WI38 (cell line): Measurements from ENCODE around the gene AGAP1.

Experiments used
- H3K4me3 ChIP-seq: 2 replicates; pipeline ENCODE4 v1.5.1; 2011; ENCODE audit warnings: low read depth, mild to moderate bottlenecking, control low read depth, low read length
- TF ChIP-seq, protein P1 (sequence below): IDR thresholded peaks from 2 replicates; pipeline ENCODE4 v1.5.1; 2012; ENCODE audit warnings: low read depth, mild to moderate bottlenecking, control low read depth, low read length

The AGAP1 gene

GRCh38 chr2:235728800-235729556 lies 235.1 kb downstream of the AGAP1 start:
- TF ChIP-seq, protein P1, sequence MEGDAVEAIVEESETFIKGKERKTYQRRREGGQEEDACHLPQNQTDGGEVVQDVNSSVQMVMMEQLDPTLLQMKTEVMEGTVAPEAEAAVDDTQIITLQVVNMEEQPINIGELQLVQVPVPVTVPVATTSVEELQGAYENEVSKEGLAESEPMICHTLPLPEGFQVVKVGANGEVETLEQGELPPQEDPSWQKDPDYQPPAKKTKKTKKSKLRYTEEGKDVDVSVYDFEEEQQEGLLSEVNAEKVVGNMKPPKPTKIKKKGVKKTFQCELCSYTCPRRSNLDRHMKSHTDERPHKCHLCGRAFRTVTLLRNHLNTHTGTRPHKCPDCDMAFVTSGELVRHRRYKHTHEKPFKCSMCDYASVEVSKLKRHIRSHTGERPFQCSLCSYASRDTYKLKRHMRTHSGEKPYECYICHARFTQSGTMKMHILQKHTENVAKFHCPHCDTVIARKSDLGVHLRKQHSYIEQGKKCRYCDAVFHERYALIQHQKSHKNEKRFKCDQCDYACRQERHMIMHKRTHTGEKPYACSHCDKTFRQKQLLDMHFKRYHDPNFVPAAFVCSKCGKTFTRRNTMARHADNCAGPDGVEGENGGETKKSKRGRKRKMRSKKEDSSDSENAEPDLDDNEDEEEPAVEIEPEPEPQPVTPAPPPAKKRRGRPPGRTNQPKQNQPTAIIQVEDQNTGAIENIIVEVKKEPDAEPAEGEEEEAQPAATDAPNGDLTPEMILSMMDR: no peak
- no peak overlapping the region for H3K4me3 ChIP-seq

DNA sequence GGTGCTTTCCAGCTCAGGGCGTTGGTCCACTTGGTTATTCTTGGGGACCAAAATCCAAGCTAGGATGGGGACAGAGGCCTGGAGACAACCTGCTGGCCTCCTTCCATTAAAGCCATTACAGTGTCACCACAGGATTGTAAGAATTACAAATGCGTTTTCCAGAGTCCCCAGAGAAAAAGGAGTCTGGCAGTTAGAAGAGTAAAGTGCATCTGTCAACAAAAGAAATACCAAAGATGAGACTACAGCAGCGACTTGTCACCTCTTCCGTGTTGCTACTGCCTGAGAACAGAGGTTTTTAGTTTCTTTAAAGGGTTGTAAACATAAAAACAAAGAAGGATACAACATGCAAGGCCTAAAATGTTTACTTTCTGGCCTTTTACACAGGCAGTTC lies 235.7 kb downstream of the AGAP1 start:
- TF ChIP-seq, protein P1: no peak
- H3K4me3 ChIP-seq: no peak overlapping the region

DNA sequence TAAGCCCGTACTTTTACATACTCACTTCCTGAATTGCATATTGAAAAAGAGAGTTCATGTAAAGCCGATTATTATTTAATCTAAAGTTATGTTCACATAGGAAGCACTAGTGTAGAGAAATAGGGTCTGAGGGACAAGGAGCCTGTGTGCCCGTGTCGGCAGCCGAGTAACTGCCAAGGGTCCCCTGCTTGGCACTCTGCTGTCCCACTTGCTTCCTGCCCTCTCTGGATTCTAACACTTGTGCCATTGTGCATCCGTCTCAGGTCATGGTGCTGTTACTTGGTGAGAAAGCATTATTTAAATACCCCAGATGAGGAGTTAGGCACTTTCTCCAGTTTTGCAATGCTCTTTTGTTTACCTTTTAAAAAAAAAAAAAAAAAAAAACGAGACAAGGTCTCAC lies 236.3 kb downstream of the AGAP1 start:
- TF ChIP-seq, protein P1: no peak
- H3K4me3 ChIP-seq: no peak overlapping the region

- H3K4me3 ChIP-seq: no peak overlapping the region
- TF ChIP-seq, protein P1: no peak
Observed at GRCh38 chr2:235733761-235734160, 239.9 kb downstream of the AGAP1 start.

GRCh38 chr2:235734168-235734567 lies 240.3 kb downstream of the AGAP1 start:
- TF ChIP-seq, protein P1: no peak
- no peak overlapping the region for H3K4me3 ChIP-seq

DNA sequence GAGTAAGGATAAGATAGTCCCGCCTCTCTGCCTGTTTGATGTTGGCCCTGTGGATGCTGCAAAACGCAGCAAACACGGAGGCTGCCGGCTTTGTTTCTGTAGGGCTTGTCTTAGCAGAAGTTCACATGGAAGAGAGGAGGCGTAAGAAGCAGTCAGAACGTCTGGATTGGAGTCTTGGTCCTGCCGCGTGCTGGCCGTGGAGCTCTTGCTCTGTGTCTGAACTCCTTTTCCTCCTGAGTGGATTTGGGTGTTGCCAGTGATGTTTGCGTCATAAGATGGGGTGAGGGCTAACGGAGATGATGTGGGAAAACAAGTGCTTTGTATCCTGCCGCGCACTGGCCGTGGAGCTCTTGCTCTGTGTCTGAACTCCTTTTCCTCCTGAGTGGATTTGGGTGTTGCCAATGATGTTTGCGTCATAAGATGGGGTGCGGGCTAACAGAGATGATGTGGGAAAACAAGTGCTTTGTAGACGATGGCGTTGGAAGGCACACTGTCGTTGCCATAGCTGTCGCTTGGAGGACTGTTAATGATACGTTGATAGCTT lies 240.9 kb downstream of the AGAP1 start:
- TF ChIP-seq, protein P1: no peak

GRCh38 chr2:235737396-235737795 lies 243.6 kb downstream of the AGAP1 start:
- H3K4me3 ChIP-seq: no peak overlapping the region

More for the DNA sequence above, 240.9 kb downstream of the AGAP1 start:
- no peak overlapping the region for H3K4me3 ChIP-seq

More at GRCh38 chr2:235737396-235737795, 243.6 kb downstream of the AGAP1 start:
- TF ChIP-seq, protein P1: no peak
